Measurements from ENCODE around the gene COL17A1.

Gene COL17A1

GRCh38 chr10:104096692-104097091, 11.0 kb upstream of the COL17A1 start:
- DNase-seq, result no peak

- no peak for DNase-seq
Observed at GRCh38 chr10:104092749-104093148, 7.1 kb upstream of the COL17A1 start.

GRCh38 chr10:104090611-104091010, 4.9 kb upstream of the COL17A1 start:
- DNase-seq, result no peak

DNA sequence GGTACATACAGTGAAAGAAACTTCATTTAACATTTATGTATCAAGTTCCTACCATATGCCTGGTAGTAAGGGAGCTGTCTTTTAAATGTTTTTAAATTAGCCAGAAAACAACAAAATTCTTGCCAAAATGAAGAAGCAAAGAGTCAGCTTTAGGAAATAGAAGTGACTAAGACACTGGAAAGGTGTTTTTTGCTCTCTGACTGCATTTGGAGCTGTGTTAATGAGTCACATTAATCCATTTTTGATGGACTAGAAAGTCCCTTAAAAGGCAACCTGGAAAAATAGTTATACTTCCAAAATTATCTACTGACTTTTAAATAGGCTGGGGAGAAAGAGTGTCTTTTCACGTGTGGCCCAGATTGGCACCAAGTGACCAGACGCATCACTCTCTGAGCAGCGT, 3.9 kb upstream of the COL17A1 start:
- DNase-seq, result no peak

GRCh38 chr10:104088239-104088638, 2.6 kb upstream of the COL17A1 start:
- DNase-seq, result no peak

DNA sequence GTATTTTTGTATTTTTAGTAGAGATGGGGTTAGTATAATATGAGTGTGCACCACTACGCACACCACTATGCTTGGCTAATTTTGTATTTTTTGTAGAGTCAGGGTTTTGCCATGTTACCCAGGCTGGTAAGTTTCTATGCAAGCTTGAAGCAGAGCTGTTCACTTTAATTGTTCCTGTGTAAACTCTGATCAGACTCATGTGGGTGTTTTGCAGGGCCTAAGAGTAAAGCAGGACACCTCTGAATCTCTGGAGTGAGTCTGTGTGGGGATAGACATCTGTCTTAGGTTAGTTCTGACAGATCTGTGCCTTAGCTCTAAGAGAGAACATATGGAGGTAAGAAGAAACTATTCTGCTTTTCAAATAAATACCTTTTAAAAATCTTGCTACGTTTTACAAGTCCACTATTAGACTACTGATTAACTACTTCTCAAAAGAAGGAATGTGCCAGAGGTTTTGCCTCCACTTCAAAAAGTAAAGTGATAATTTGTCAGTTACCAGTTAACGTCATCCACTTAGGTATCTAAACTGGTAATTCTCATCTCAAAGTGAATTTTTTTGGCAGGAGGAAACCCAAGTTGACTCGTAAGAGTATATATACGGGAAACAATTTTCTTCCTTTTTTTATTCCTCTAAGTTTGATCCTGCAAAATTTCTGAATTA, 1.1 kb downstream of the COL17A1 start:
- DNase-seq, result no peak

GRCh38 chr10:104081998-104082397, 3.7 kb downstream of the COL17A1 start:
- no peak for DNase-seq

GRCh38 chr10:104080762-104081161, 4.9 kb downstream of the COL17A1 start:
- peak; percentile 7 for DNase-seq

DNA sequence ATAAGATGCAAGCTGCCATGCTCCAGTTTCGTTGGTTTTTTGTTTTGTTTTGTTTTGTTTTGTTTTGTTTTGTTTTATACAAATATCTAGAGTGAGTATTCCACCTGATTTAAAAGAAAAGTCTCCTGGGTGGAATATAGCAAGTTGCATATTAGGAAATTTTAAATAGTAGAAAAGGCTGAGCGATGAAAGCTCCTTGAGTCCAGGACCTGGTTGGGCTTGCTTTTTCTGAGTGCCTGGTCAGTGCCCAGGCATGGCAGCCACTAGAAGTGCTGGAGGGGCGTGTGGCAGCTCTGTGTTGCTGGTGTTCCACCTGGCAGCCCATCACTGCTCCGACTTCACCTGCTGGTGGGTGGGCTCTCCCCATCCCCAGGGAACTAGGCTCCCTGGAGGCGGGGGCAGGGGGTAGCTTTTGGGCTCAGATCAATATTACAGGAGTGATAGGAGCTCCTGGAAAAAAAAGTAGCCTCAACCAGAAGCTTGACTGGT, 8.0 kb downstream of the COL17A1 start:
- no peak for DNase-seq

GRCh38 chr10:104077247-104077646, 8.4 kb downstream of the COL17A1 start:
- DNase-seq, result no peak

DNA sequence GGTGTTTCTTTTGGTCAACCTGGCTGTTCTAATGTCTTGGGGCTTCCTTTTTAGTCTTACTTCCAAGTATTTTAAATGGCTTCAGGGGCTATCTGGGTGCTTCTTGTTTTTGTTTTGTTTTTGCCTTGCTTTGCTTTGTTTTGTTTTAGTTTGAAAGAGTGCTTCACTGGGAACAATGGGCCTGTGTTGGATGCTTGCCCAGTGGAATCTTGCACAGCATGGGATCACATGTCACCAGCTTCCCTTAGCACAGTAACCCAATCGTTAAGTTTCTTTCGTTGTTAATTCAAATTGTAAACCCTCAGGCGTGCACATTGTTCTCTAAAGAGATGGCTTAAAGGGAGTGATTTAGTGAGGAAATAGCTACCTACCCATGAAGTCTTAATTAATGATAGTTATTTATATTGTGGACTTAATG, 8.9 kb downstream of the COL17A1 start:
- no peak for DNase-seq

DNA sequence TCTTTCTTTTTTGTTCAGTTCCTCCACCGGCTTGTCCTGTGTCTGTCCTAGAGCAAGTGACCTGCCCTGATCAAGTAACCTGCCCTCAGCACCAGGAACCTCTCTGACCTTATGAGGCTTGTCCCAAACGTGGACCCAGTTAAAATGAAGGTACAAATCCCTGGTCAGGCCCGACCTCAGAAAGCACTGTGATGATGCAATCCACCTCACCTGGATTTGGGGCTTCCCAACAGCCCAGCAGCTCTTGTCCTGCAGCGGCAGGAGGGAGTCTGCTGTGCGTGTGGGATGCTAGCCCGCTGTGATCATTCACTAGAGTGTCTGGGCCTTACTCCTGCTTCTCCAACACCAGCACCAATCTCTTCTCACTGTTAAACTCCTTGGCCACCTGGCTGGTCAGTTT, 11.2 kb downstream of the COL17A1 start:
- no peak for DNase-seq

DNA sequence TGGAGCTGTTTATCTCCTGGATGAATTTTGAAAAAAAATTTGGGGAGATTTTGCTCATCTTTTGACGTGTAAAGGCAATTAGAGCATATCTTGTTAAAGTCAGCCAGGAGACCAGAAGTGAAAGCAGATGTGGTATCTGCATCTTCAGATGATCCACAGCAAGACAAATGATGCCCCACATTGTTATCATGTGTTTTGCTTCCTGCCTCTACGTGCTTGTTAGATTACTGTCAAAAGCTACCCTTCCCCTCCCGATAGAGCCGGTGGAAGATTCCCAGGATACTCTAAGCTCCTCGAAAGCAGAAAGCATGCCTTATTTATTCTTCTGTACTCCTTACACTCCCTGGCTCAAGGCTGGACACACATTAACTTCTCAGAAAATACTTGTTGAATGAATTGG, 12.9 kb downstream of the COL17A1 start:
- DNase-seq, result no peak

DNA sequence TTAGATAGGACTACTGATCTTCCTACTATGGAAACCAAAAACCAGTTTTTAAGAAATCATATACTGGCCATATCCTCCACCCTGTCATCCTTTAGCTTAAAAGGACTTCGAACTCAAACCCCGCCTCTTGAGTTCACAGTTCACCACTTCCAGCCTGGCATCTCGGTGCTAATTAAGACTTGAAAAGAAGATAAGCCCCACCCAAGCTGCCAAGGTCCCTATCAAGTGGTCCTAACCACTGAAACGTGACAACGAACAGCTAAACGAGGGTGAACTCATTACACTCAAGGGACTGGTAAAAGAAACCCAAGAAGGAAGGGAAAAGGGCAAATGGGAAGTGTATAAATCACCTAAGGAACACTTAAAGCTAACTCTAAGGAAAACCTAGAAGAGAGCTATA, 16.1 kb downstream of the COL17A1 start:
- no peak for DNase-seq

- no peak for DNase-seq
Observed at GRCh38 chr10:104067525-104067924, 18.2 kb downstream of the COL17A1 start.

- DNase-seq, result no peak
Observed at GRCh38 chr10:104066945-104067344, 18.7 kb downstream of the COL17A1 start.

DNA sequence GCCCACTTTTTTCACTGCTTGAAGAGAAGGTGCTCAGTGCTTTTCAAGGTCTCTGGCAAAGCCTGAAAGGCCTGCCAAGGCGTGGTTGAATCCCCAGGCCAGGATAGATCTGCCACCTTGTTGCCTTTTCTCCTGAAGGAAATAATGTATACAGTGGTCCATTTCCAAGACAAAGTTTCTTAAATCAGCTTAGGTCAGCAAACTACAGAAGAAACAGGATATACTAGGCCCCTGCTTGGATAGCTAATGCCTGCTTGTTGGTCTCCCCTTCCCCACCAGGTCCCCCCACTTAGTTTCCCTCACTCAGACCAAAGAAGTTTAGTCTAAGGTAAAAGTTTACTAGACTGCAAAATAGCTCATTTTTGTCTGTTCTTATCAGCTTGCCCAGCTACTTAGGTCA, 19.9 kb downstream of the COL17A1 start:
- DNase-seq, result no peak

GRCh38 chr10:104061196-104061595, 24.5 kb downstream of the COL17A1 start:
- no peak for DNase-seq

DNA sequence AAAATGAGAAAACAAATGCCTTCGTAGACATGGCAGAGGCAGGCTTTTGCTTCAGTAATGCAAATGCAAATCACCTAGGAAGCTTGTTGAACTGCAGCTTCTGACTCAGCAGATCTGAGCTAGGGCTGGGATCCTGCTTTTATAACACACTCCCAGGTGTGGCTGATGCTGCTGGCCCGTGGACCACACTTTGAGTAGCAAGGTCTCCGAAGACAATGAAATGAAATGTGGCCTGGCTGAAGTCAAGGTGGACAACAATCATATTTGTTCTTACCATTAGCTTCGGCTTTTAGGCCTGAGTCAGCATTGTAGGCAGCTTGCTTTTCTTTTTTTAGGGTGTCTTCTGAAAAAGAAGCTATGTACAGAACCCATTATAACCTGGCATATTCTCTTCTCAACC, 26.3 kb downstream of the COL17A1 start:
- no peak for DNase-seq

DNA sequence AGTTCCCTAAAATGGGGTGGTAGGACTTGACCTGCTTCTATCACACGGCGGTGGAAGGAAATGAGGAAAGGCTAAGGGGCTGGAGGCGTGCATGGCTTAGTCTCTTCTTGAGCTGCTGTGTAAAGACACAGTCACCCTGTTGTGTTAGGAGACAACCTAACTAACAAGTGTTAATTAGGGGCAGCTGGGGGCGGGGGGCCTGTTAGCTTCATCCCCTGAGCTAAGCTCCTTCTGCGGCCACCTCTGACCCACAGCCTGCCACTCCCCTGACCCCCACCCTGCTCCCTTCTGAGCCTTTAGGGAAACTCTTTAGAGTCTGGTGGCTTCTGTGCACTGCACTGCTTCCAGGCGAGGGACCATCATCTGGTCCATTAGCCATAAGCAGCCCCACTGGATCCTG, 28.0 kb downstream of the COL17A1 start:
- no peak for DNase-seq

DNA sequence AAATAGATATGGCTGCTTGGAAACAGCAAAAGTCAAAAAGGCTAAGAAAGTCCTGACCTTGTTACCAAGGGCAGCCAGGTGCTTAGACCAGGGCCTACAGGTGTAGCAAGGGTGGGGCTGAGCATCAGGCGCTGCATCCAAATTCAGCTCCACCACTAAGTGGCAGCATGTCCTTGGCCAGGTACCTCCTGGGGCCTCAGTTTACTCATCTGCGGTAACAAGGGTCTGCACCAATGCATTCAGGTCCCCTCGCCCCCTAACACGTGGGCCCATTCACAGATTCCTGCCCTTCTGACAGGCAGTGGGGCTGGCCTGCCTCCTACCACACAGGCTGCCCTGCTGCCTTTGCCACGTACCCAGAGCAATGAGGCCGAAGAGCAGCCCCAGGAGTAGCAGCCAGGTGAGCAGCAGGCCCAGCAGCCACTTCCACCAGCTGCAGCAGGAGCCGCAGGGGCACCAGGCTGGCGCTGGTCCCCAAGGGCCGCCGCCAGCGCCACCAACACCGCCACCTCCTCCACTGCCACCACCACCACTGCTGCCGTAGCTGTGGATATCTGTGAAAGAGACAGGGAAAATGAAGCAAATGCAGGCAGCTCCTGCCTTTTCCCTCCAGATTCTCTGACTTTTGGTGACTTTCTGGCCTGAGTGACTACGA, 28.9 kb downstream of the COL17A1 start:
- no peak for DNase-seq

DNA sequence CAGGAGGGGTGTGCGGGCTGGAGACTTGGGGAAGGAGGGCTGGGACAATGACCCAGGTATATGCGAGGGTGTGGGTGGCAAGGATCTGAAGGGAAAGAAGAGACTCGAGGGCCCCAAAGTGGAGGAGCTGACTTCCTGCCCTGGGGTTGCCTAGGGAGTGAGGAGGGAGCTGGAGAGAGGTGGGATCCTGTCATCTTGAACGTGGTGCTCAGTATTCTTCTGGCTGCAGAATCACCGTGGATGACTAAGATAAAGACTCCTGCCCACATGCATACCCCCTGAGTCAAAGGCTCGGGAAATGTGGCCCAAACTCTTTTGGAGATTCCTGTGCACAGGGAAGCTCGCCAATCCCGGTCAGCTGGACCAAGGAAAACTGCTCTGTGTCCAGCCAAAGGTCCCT, 31.2 kb downstream of the COL17A1 start:
- DNase-seq, result no peak

DNA sequence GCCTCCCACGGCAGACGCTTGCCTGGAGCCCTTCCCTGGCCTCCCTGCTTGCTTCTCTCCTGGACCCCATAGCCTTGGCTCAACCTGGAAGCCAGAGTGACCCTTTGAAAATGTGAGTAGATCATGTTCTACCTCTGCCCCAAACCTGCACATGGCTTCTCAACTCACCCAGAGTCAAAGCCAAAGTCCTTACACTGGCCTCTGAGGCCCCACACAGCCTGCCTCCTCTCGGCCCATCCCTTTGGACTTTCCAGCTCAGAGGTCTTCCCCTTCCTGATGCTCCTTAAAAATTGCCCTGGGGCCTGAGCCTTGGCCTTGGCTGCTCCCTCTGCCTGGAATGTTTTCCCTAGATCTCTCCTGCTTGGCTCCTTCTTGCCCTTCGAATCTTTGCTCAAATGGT, 32.5 kb downstream of the COL17A1 start:
- no peak for DNase-seq

DNA sequence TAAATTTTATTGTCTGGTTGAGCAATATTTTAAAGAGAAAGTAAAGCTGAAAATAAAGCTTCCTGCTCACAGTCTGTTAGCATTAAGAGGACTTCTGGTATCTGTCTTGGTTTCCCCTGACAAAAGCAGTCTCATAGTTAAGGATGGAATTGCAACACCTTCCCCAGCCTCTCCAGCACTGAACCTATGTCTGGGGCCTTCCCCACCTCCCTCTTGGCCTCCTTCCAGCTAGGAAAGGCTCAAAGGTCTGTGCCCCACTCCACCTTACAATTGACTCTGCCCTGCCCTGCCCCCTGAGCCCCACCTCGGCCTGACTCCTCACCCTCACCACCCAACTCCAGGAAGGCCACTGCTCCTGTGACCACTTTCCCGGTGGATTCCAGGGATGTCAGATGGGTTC, 33.2 kb downstream of the COL17A1 start:
- no peak for DNase-seq

Measured in suppressor macrophage treated with lipopolysaccharide for 4 hours (primary cell).